ENCODE results near the gene CCP110.
"Not testable (repeated sequence)": the region's sequence is repeated elsewhere in the genome, so short reads cannot be mapped to it uniquely, and the experiment has no call there.

CCP110 gene

GRCh38 chr16:19527161-19527560, 3.4 kb downstream of the CCP110 start:
- TF ChIP-seq, protein P1, sequence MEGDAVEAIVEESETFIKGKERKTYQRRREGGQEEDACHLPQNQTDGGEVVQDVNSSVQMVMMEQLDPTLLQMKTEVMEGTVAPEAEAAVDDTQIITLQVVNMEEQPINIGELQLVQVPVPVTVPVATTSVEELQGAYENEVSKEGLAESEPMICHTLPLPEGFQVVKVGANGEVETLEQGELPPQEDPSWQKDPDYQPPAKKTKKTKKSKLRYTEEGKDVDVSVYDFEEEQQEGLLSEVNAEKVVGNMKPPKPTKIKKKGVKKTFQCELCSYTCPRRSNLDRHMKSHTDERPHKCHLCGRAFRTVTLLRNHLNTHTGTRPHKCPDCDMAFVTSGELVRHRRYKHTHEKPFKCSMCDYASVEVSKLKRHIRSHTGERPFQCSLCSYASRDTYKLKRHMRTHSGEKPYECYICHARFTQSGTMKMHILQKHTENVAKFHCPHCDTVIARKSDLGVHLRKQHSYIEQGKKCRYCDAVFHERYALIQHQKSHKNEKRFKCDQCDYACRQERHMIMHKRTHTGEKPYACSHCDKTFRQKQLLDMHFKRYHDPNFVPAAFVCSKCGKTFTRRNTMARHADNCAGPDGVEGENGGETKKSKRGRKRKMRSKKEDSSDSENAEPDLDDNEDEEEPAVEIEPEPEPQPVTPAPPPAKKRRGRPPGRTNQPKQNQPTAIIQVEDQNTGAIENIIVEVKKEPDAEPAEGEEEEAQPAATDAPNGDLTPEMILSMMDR (IDR thresholded peaks at IDR 0.05), result no peak
- no peak for TF ChIP-seq ZFX (IDR thresholded peaks at IDR 0.05; ENCODE audit: borderline replicate concordance)
- H3K27ac ChIP-seq, result no peak overlapping the region

DNA sequence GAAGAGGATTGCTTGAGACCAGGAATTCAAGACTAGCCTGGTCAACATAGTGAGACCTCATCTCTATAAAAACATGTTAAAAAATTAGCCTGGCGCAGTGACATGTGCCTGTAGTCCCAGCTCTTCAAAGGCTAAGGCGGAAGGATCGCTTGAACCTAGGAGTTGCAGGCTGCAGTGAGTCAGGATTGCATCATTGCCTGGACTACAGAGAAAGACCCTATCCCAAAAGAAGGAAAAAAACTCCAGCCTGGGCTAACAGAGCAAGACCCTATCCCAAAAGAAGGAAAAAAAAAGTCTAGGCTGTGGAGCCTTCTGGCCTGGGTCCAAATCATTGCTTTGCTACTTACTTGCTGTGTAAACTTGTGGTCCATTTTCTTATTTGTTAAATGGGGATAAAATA, 4.9 kb downstream of the CCP110 start:
- TF ChIP-seq, protein P1 (IDR thresholded peaks at IDR 0.05), result no peak
- TF ChIP-seq ZFX (IDR thresholded peaks at IDR 0.05; ENCODE audit: borderline replicate concordance), result no peak
- no peak overlapping the region for H3K27ac ChIP-seq

- H3K27ac ChIP-seq, result peak overlapping the region; percentile 50
- no peak for TF ChIP-seq ZFX (IDR thresholded peaks at IDR 0.05; ENCODE audit: borderline replicate concordance)
- TF ChIP-seq, protein P1 (IDR thresholded peaks at IDR 0.05), result no peak
Measured at GRCh38 chr16:19532601-19533000, 8.9 kb downstream of the CCP110 start.

DNA sequence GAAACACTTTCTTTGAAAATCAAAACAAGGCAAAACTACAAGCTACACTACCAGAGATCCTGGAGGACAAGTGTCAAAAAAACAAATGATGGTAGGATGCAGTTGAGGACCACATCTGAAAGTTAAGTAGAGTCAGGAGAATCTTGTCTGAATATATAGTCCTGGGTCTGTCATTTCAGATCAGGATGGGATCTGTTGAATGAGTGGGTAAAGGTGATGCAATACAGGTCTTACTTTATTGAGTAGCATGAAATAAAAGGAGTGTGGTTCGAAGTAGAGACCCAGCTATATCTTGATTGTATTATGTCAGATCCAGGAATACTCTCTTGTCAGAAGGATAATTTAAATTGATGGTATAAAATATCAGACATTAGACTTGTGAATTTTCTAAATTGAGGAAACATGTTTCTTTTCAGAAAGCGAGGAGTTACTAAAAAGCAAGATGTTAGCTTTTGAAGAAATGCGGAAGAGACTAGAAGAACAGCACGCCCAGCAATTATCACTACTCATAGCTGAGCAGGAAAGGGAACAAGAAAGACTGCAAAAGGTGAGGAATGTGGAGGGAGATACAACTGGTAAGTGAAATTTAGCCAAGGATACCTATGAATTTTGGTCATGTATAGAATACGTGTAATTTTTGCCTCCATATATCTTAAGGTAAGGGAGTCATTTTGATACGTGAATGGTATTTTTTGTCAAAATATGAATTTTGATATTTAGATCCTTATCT, 16.7 kb downstream of the CCP110 start:
- TF ChIP-seq ZFX (IDR thresholded peaks at IDR 0.05; ENCODE audit: borderline replicate concordance), result no peak
- TF ChIP-seq, protein P1 (IDR thresholded peaks at IDR 0.05), result no peak
- no peak overlapping the region for H3K27ac ChIP-seq

DNA sequence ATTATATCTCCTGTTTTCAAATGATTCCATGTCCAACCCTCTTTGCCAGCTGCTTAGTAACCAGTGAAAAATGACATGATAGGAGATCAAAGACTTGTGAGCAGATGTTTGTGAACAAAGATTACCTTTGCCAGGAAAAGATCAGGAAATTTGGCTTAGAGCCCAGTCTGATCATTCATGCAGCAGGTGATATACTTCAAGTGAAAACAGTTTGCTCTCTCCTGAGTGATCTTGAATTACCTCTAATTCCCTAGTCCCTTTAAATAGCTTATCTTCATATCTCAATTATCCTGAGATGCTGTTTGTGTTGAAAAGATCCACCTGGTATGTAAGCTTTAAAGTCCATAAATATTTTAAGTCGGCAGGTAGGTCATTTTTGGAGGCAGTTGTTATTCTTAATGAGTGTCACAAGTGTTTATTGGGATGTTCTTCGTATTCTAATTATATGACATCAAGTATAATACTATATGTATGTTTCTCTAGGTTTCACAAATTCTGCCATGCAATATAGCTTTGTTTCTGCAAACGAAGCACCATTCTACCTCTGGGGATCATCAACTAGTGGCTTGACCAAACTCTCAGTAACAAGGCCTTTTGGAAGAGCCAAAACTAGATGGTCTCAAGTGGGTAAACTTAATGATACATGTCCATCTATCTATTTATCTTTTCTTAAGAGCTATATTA, 18.5 kb downstream of the CCP110 start:
- no peak for TF ChIP-seq ZFX (IDR thresholded peaks at IDR 0.05; ENCODE audit: borderline replicate concordance)
- TF ChIP-seq, protein P1 (IDR thresholded peaks at IDR 0.05), result no peak
- no peak overlapping the region for H3K27ac ChIP-seq

- not testable (repeated sequence) for H3K27ac ChIP-seq
Measured at GRCh38 chr16:19543278-19543996, 19.7 kb downstream of the CCP110 start.

GRCh38 chr16:19548144-19548543, 24.4 kb downstream of the CCP110 start:
- H3K27ac ChIP-seq, result no peak overlapping the region
- TF ChIP-seq, protein P1 (IDR thresholded peaks at IDR 0.05), result no peak
- no peak for TF ChIP-seq ZFX (IDR thresholded peaks at IDR 0.05; ENCODE audit: borderline replicate concordance)
